Limb (tissue), 2 donors: ENCODE results near the gene IRAK4.
A peak's percentile ranks its signal among the peaks of the same experiment; 100 is the strongest.

Source experiments
- DNase-seq, 2 donors: peaks; one replicate each; pipeline ENCODE4 v3.0.0-alpha.2; 2016; ENCODE audit errors: extremely low spot score in 2 of 2

Gene IRAK4

GRCh38 chr12:43835656-43836474 lies 77.1 kb downstream of the IRAK4 start, which contains the start of gene TMEM117:
Gene TMEM117 (plus strand): TSS chr12:43836081.
- DNase-seq = peak; percentile 63 to 86

- DNase-seq = peak in 1 of 2 donors; percentile 24
These were observed 77.8 kb downstream of the IRAK4 start for GRCh38 chr12:43836475-43836989.
